GM23338 (cell line): ENCODE results near the gene ADAMTSL4. TPM values are rescaled to one million over a fixed set of nuclear protein-coding genes. Genes with fewer than 3 reads are reported as not detected.

Experiments
- ATAC-seq: fragments of 200-7000 bp; cut with Tn5 transposase; 3 replicates; pipeline ENCODE4 v1.9.1; 2020
- DNase-seq: peaks from one replicate; pipeline ENCODE4 v3.0.0-alpha.2; 2015; ENCODE audit warnings: low spot score
- H2AFZ ChIP-seq: fragments of 200-600 bp; sonication (generic); 2 replicates; pipeline ENCODE4 v1.8.0; 2016; ENCODE audit warnings: antibody characterized with exemption, mild to moderate bottlenecking, moderate library complexity
- H3F3A ChIP-seq: fragments of 200-600 bp; sonication (generic); replicated peaks from 2 replicates; pipeline ENCODE4 v1.8.0; 2017; ENCODE audit warnings: antibody characterized with exemption, mixed run types, low read depth
- H3K27ac ChIP-seq: fragments of 200-600 bp; sonication (generic); 2 replicates; pipeline ENCODE4 v1.6.1; 2016; ENCODE audit warnings: low read depth
- H3K27me3 ChIP-seq: fragments of 200-600 bp; sonication (generic); 2 replicates; pipeline ENCODE4 v1.8.0; 2016; ENCODE audit warnings: mild to moderate bottlenecking, mixed run types, moderate library complexity; ENCODE audit not compliant: insufficient read depth
- H3K36me3 ChIP-seq: fragments of 200-600 bp; sonication (generic); 2 replicates; pipeline ENCODE4 v1.8.0; 2016; ENCODE audit warnings: mild to moderate bottlenecking; ENCODE audit not compliant: insufficient read depth
- H3K4me1 ChIP-seq: fragments of 200-600 bp; sonication (generic); 2 replicates; pipeline ENCODE4 v1.8.0; 2016; ENCODE audit warnings: mild to moderate bottlenecking, moderate library complexity; ENCODE audit not compliant: insufficient read depth
- H3K4me2 ChIP-seq: fragments of 200-600 bp; sonication (generic); 2 replicates; pipeline ENCODE4 v1.7.1; 2017; ENCODE audit warnings: mixed run types
- H3K4me3 ChIP-seq: fragments of 200-600 bp; sonication (generic); 2 replicates; pipeline ENCODE4 v1.6.1; 2016; ENCODE audit warnings: mixed run types
- H3K79me2 ChIP-seq: fragments of 200-600 bp; sonication (generic); replicated peaks from 2 replicates; pipeline ENCODE4 v1.8.0; 2017; ENCODE audit warnings: mild to moderate bottlenecking; ENCODE audit not compliant: insufficient read depth
- H3K9me2 ChIP-seq: fragments of 200-600 bp; sonication (generic); 2 replicates; pipeline ENCODE4 v1.8.0; 2017; ENCODE audit not compliant: insufficient read depth
- H4K20me1 ChIP-seq: fragments of 200-600 bp; sonication (generic); replicated peaks from 2 replicates; pipeline ENCODE4 v1.8.0; 2017; ENCODE audit warnings: mild to moderate bottlenecking; ENCODE audit not compliant: insufficient read depth
- H3K27ac Mint-ChIP-seq: 2 replicates; pipeline ENCODE4 v1.8.0; 2020; ENCODE audit warnings: inconsistent platforms, mild to moderate bottlenecking, moderate library complexity, mixed read lengths
- H3K27me3 Mint-ChIP-seq: 3 replicates; pipeline ENCODE4 v1.8.0; 2022; ENCODE audit warnings: low read depth, mild to moderate bottlenecking, moderate library complexity, mixed read lengths, inconsistent platforms; ENCODE audit not compliant: insufficient read depth, poor library complexity
- H3K36me3 Mint-ChIP-seq: 3 replicates; pipeline ENCODE4 v1.8.0; 2021; ENCODE audit warnings: low read depth, mild to moderate bottlenecking, inconsistent platforms, moderate library complexity, mixed read lengths
- H3K4me1 Mint-ChIP-seq: 3 replicates; pipeline ENCODE4 v1.8.0; 2020; ENCODE audit warnings: mild to moderate bottlenecking, inconsistent platforms, mixed read lengths
- H3K4me3 Mint-ChIP-seq: 3 replicates; pipeline ENCODE4 v1.8.0; 2021; ENCODE audit warnings: moderate library complexity, mild to moderate bottlenecking, inconsistent platforms, mixed read lengths
- H3K9me3 Mint-ChIP-seq: 3 replicates; pipeline ENCODE4 v1.8.0; 2020; ENCODE audit warnings: moderate library complexity, mild to moderate bottlenecking, inconsistent platforms, mixed read lengths
- CREB1 ChIP-seq: fragments of 250-450 bp; sonication (Bioruptor Pico); IDR thresholded peaks from 2 replicates; pipeline ENCODE4 v1.5.0; 2020; ENCODE audit warnings: low read depth, mild to moderate bottlenecking, moderate library complexity
- CTCF ChIP-seq, 2 experiments: fragments of 200-600 bp in 1 of 2; sonication (generic) in 1 of 2; conservative IDR thresholded peaks; 2 replicates each; pipeline versions ENCODE4 v1.5.1 to v1.6.1; 2016 to 2017; ENCODE audit warnings: antibody characterized with exemption in 2 of 2, low read depth in 2 of 2, mild to moderate bottlenecking in 2 of 2, moderate library complexity in 1 of 2
- ETS1 ChIP-seq: IDR thresholded peaks from 2 replicates; pipeline ENCODE4 v1.6.1; 2016; ENCODE audit warnings: antibody characterized with exemption
- EZH2 ChIP-seq: fragments of 200-600 bp; sonication (generic); IDR thresholded peaks from one replicate; pipeline ENCODE4 v1.8.0; 2017; ENCODE audit warnings: antibody characterized with exemption, mild to moderate bottlenecking, low read depth; ENCODE audit not compliant: unreplicated experiment
- EZH2phosphoT487 ChIP-seq: fragments of 200-600 bp; sonication (generic); IDR thresholded peaks from one replicate; pipeline ENCODE4 v1.8.1; 2018; ENCODE audit warnings: antibody characterized with exemption; ENCODE audit not compliant: unreplicated experiment
- JUNB ChIP-seq: IDR thresholded peaks from one replicate; pipeline ENCODE4 v1.6.1; 2016; ENCODE audit warnings: antibody characterized with exemption; ENCODE audit not compliant: unreplicated experiment
- NANOG ChIP-seq: IDR thresholded peaks from 2 replicates; pipeline ENCODE4 v1.6.1; 2016; ENCODE audit warnings: antibody characterized with exemption, borderline replicate concordance
- POLR2AphosphoS5 ChIP-seq: IDR thresholded peaks from 2 replicates; pipeline ENCODE4 v1.6.1; 2016; ENCODE audit warnings: antibody characterized with exemption, low read depth
- REST ChIP-seq: IDR thresholded peaks from one replicate; pipeline ENCODE4 v1.6.1; 2018; ENCODE audit warnings: antibody characterized with exemption; ENCODE audit not compliant: unreplicated experiment
- STAT1 ChIP-seq: IDR thresholded peaks from one replicate; pipeline ENCODE4 v1.6.1; 2016; ENCODE audit warnings: antibody characterized with exemption; ENCODE audit not compliant: unreplicated experiment
- ZNF114 ChIP-seq: fragments of 250-450 bp; sonication (Bioruptor Pico); IDR thresholded peaks from 2 replicates; pipeline ENCODE4 v1.5.0; 2020; ENCODE audit warnings: mild to moderate bottlenecking, moderate library complexity
- ZNF331 ChIP-seq: fragments of 250-450 bp; sonication (Bioruptor Pico); IDR thresholded peaks from 2 replicates; pipeline ENCODE4 v1.5.0; 2020; ENCODE audit warnings: low read depth, mild to moderate bottlenecking, moderate library complexity
- ZNF462 ChIP-seq: fragments of 250-450 bp; sonication (Bioruptor Pico); IDR thresholded peaks from 2 replicates; pipeline ENCODE4 v1.5.0; 2020; ENCODE audit warnings: mild to moderate bottlenecking, moderate library complexity
- polyA plus RNA-seq: library from polyadenylated mRNA; unstranded; fragments of >200 nt; fragmentation: Nextera tagmentation; extraction: Ambion mirVana; gene quantifications from 2 replicates; pipeline ENCODE4 v1.2.1, GENCODE V29; 2016
- total RNA-seq: library from RNA; depleted of rRNA; stranded (reverse); fragments of >200 nt; shearing (Covaris generic); gene quantifications from 2 replicates; pipeline ENCODE4 v1.2.3, GENCODE V29; 2014

The ADAMTSL4 gene
- total and polyA plus RNA-seq, 2 experiments from 2014 or later: 5.3 to 5.8 TPM

GRCh38 chr1:150555971-150556865, 7.0 kb downstream of the ADAMTSL4 start:
- no peak overlapping the region for H3K27ac Mint-ChIP-seq
- no peak overlapping the region for H3K4me3 Mint-ChIP-seq
- Histone ChIP-seq H3K36me3 (no peaks in the 10 kb centered on the region), H3F3A (no peaks in the 10 kb centered on the region; the same call in 1 of the 2 replicates), H3K27me3 (no peaks in the 10 kb centered on the region), H3K27ac (0 out of 2 replicates have a peak overlapping the region, but pooled peaks have one; percentile 72), H4K20me1 (no peaks in the 10 kb centered on the region), H3K79me2 (no peaks in the 10 kb centered on the region), H3K4me3 (no peak overlapping the region), H3K9me2 (no peaks in the 10 kb centered on the region), H3K4me1 (peaks cover 24% of the 10 kb centered on the region; the same call in 1 of the 2 replicates), H2AFZ (no peak overlapping the region), H3K4me2 (no peak overlapping the region)
- TF ChIP-seq ZNF331 (CRISPR knock-in tag) (no peak), ETS1 (no peak), REST (no peak), EZH2phosphoT487 (no peak), CREB1 (no peak), STAT1 (no peak), POLR2AphosphoS5 (no peak), NANOG (no peak), CTCF (conservative IDR thresholded peaks at IDR 0.05; ENCODE audit: low read depth in 2 of 2) (no peak), JUNB (no peak), ZNF462 (no peak), EZH2 (no peak), ZNF114 (CRISPR knock-in tag) (no peak)
- H3K4me1 Mint-ChIP-seq: peaks cover 36% of the 10 kb centered on the region
- peaks cover 10% of the 10 kb centered on the region for H3K27me3 Mint-ChIP-seq
- H3K9me3 Mint-ChIP-seq: no peaks in the 10 kb centered on the region
- DNase-seq: no peak
- H3K36me3 Mint-ChIP-seq: no peaks in the 10 kb centered on the region
- no peak; the same call in 2 of the 3 replicates for ATAC-seq
